OCI-LY1 (cell line): ENCODE results near the gene P2RY13.

Experiments used
- H2AFZ ChIP-seq: fragments of 200-600 bp; sonication (generic), shearing (Covaris generic); 2 replicates; pipeline ENCODE4 v1.6.0; 2014; ENCODE audit warnings: antibody characterized with exemption, mild to moderate bottlenecking, low read length
- H3F3A ChIP-seq: fragments of 200-600 bp; sonication (generic), shearing (Covaris generic); 2 replicates; pipeline ENCODE4 v1.6.0; 2014; ENCODE audit warnings: mild to moderate bottlenecking, antibody characterized with exemption, low read length, moderate library complexity; ENCODE audit not compliant: insufficient read depth
- H3K27ac ChIP-seq: fragments of 200-600 bp; sonication (generic); 2 replicates; pipeline ENCODE4 v1.5.1; 2014; ENCODE audit warnings: low read length, mixed run types, mild to moderate bottlenecking, low read depth; ENCODE audit not compliant: poor library complexity, severe bottlenecking
- H3K27me3 ChIP-seq: fragments of 200-600 bp; sonication (generic); 2 replicates; pipeline ENCODE4 v1.6.0; 2014; ENCODE audit warnings: antibody characterized with exemption, mild to moderate bottlenecking, low read length, moderate library complexity; ENCODE audit not compliant: insufficient read depth
- H3K36me3 ChIP-seq: fragments of 200-600 bp; sonication (generic); 2 replicates; pipeline ENCODE4 v1.6.1; 2014; ENCODE audit warnings: mild to moderate bottlenecking, antibody characterized with exemption, low read length, moderate library complexity, mixed read lengths; ENCODE audit not compliant: insufficient read depth
- H3K4me1 ChIP-seq: fragments of 200-600 bp; sonication (generic); 2 replicates; pipeline ENCODE4 v1.5.1; 2014; ENCODE audit warnings: mild to moderate bottlenecking, low read length, moderate library complexity; ENCODE audit not compliant: insufficient read depth, severe bottlenecking
- H3K4me2 ChIP-seq: fragments of 200-600 bp; sonication (generic), shearing (Covaris generic); 2 replicates; pipeline ENCODE4 v1.6.1; 2014; ENCODE audit warnings: low read length
- H3K4me3 ChIP-seq: fragments of 200-600 bp; sonication (generic); 2 replicates; pipeline ENCODE4 v1.5.1; 2014; ENCODE audit warnings: low read length, low read depth, mild to moderate bottlenecking, mixed read lengths; ENCODE audit not compliant: poor library complexity, severe bottlenecking
- H3K79me2 ChIP-seq: fragments of 200-600 bp; shearing (Covaris generic); 2 replicates; pipeline ENCODE4 v1.6.1; 2016; ENCODE audit warnings: mixed run types, low read length, mixed read lengths; ENCODE audit not compliant: insufficient read depth
- H3K9ac ChIP-seq: fragments of 200-600 bp; sonication (generic), shearing (Covaris generic); 2 replicates; pipeline ENCODE4 v1.6.1; 2014; ENCODE audit warnings: mild to moderate bottlenecking, low read length, mixed read lengths
- H3K9me2 ChIP-seq: fragments of 200-600 bp; sonication (generic), shearing (Covaris generic); 2 replicates; pipeline ENCODE4 v1.6.1; 2014; ENCODE audit warnings: low read depth, mild to moderate bottlenecking, low read length, mixed read lengths
- H3K9me3 ChIP-seq: fragments of 200-600 bp; shearing (Covaris generic); 2 replicates; pipeline ENCODE4 v1.6.1; 2014; ENCODE audit warnings: low read length, mixed read lengths
- H4K20me1 ChIP-seq: fragments of 200-600 bp; sonication (generic), shearing (Covaris generic); 2 replicates; pipeline ENCODE4 v1.6.0; 2016; ENCODE audit warnings: mild to moderate bottlenecking, low read length; ENCODE audit not compliant: insufficient read depth
- CTCF ChIP-seq: fragments of 200-600 bp; sonication (generic), shearing (Covaris generic); IDR thresholded peaks from 2 replicates; pipeline ENCODE4 v1.5.1; 2017; ENCODE audit warnings: mild to moderate bottlenecking, antibody characterized with exemption, low read length, moderate library complexity, mixed read lengths
- EZH2 ChIP-seq: fragments of 200-600 bp; sonication (generic), shearing (Covaris generic); IDR thresholded peaks from 2 replicates; pipeline ENCODE4 v1.8.0; 2017; ENCODE audit warnings: borderline replicate concordance, mixed run types, mild to moderate bottlenecking, antibody characterized with exemption, low read length, moderate library complexity, mixed read lengths

The P2RY13 gene

GRCh38 chr3:151296226-151296625 is 33.1 kb downstream of the P2RY13 start:
- H3K36me3 ChIP-seq = no peaks in the 10 kb centered on the region
- no peaks in the 10 kb centered on the region for H4K20me1 ChIP-seq
- H2AFZ ChIP-seq = no peak overlapping the region
- H3K9me3 ChIP-seq = no peaks in the 10 kb centered on the region
- TF ChIP-seq CTCF (no peak), EZH2 (no peak)
- H3K4me3 ChIP-seq = no peak overlapping the region
- H3K79me2 ChIP-seq = no peaks in the 10 kb centered on the region
- H3K4me2 ChIP-seq = no peak overlapping the region
- H3K27ac ChIP-seq = no peak overlapping the region
- H3K27me3 ChIP-seq = no peaks in the 10 kb centered on the region
- H3K9ac ChIP-seq = no peak overlapping the region
- no peaks in the 10 kb centered on the region for H3F3A ChIP-seq
- H3K9me2 ChIP-seq = no peaks in the 10 kb centered on the region
- H3K4me1 ChIP-seq = no peaks in the 10 kb centered on the region

- TF ChIP-seq EZH2 = no peak
- TF ChIP-seq CTCF = no peak
- H3K27me3 ChIP-seq = no peaks in the 10 kb centered on the region
- H3K4me1 ChIP-seq = no peaks in the 10 kb centered on the region
- H3K4me3 ChIP-seq = no peak overlapping the region
- H4K20me1 ChIP-seq = no peaks in the 10 kb centered on the region
- H3K9me2 ChIP-seq = no peaks in the 10 kb centered on the region
- no peak overlapping the region for H3K9ac ChIP-seq
- H3K27ac ChIP-seq = no peak overlapping the region
- no peaks in the 10 kb centered on the region for H3K9me3 ChIP-seq
- no peaks in the 10 kb centered on the region for H3F3A ChIP-seq
- no peaks in the 10 kb centered on the region for H3K36me3 ChIP-seq
- H2AFZ ChIP-seq = no peak overlapping the region
- no peak overlapping the region for H3K4me2 ChIP-seq
- no peaks in the 10 kb centered on the region for H3K79me2 ChIP-seq
Observed at GRCh38 chr3:151293127-151293526, 36.2 kb downstream of the P2RY13 start.

GRCh38 chr3:151290673-151291072 is 38.7 kb downstream of the P2RY13 start:
- TF ChIP-seq CTCF = peak; percentile 51; the same call in 1 of the 2 replicates
- no peak for TF ChIP-seq EZH2
- Histone ChIP-seq H3K4me3 (no peak overlapping the region), H3K4me1 (no peaks in the 10 kb centered on the region), H3F3A (no peaks in the 10 kb centered on the region), H3K9me3 (no peaks in the 10 kb centered on the region), H3K27me3 (no peaks in the 10 kb centered on the region), H2AFZ (no peak overlapping the region), H4K20me1 (no peaks in the 10 kb centered on the region), H3K79me2 (no peaks in the 10 kb centered on the region), H3K4me2 (no peak overlapping the region), H3K27ac (no peak overlapping the region), H3K36me3 (no peaks in the 10 kb centered on the region), H3K9ac (no peak overlapping the region), H3K9me2 (no peaks in the 10 kb centered on the region)
